H1 (cell line): ENCODE data around the gene KLHL34. TPM values are rescaled to one million over a fixed set of nuclear protein-coding genes. Genes with fewer than 3 reads are reported as not detected.

Experiments used
- CTCF ChIA-PET: fragments of 300-600 bp; sonication (Branson Sonifier 250); formaldehyde crosslinking; loops from one replicate; lab custom pipeline; 2021; ENCODE audit not compliant: partially characterized antibody; lab: Charles Lee
- POLR2A ChIA-PET: fragments of 300-600 bp; sonication (Branson Sonifier 250); formaldehyde crosslinking; loops from one replicate; lab custom pipeline; 2021; ENCODE audit warnings: inconsistent platforms; ENCODE audit not compliant: partially characterized antibody; lab: Charles Lee
- DNase-seq, 2 experiments: peaks; one replicate each; pipeline versions ENCODE4 v3.0.0 to v3.0.0-alpha.2; 2010 to 2022; ENCODE audit warnings: low spot score in 2 of 2, low read depth in 1 of 2, mixed read lengths in 1 of 2
- FAIRE-seq: peaks from 2 replicates; lab custom pipeline; 2011; peaks lifted over from hg19 to GRCh38; lab: Jason Lieb, UNC
- H2AFZ ChIP-seq: 2 replicates; pipeline ENCODE4 v1.8.1; 2012; ENCODE audit warnings: low read length, inconsistent platforms
- H2AK5ac ChIP-seq: 2 replicates; pipeline ENCODE4 v1.6.1; 2013; ENCODE audit warnings: low read depth, low read length
- H2BK120ac ChIP-seq: replicated peaks from 2 replicates; pipeline ENCODE3; 2013; ENCODE audit warnings: low read depth, low read length, inconsistent platforms
- H2BK12ac ChIP-seq: 2 replicates; pipeline ENCODE4 v1.6.1; 2013; ENCODE audit warnings: low read depth, low read length
- H2BK15ac ChIP-seq: 2 replicates; pipeline ENCODE4 v1.6.1; 2013; ENCODE audit warnings: low read length
- H2BK20ac ChIP-seq: 2 replicates; pipeline ENCODE4 v1.6.1; 2013; ENCODE audit warnings: low read length
- H2BK5ac ChIP-seq: 2 replicates; pipeline ENCODE4 v1.6.1; 2013; ENCODE audit warnings: low read depth, low read length
- H3K14ac ChIP-seq: 2 replicates; pipeline ENCODE4 v1.6.1; 2013; ENCODE audit warnings: inconsistent platforms; ENCODE audit not compliant: insufficient read length
- H3K18ac ChIP-seq: 2 replicates; pipeline ENCODE4 v1.6.1; 2013; ENCODE audit warnings: low read length; ENCODE audit errors: extremely low read depth
- H3K23ac ChIP-seq: 2 replicates; pipeline ENCODE4 v1.6.1; 2013; ENCODE audit warnings: inconsistent platforms; ENCODE audit not compliant: insufficient read length
- H3K23me2 ChIP-seq: 2 replicates; pipeline ENCODE4 v1.6.1; 2013; ENCODE audit warnings: low read depth, low read length
- H3K27ac ChIP-seq: 2 replicates; pipeline ENCODE4 v1.6.1; 2011; ENCODE audit warnings: low read depth, low read length, inconsistent platforms
- H3K27me3 ChIP-seq, 4 experiments: replicated peaks in 1 of 4; 1 replicate in 1 of 4; 2 replicates in 3 of 4; pipeline versions ENCODE4 v1.6.1 to v1.8.1; 2011 to 2013; ENCODE audit warnings: low read length in 3 of 4, mild to moderate bottlenecking in 3 of 4, inconsistent platforms in 2 of 4, mixed read lengths in 2 of 4, moderate library complexity in 1 of 4; ENCODE audit not compliant: control insufficient read depth in 3 of 4, insufficient read depth in 3 of 4; ENCODE audit errors: extremely low read depth in 1 of 4
- H3K36me3 ChIP-seq, 4 experiments: 2 replicates each; pipeline versions ENCODE4 v1.6.1 to v1.8.1; 2011 to 2013; ENCODE audit warnings: mild to moderate bottlenecking in 4 of 4, low read length in 3 of 4, moderate library complexity in 2 of 4, control low read depth in 1 of 4, inconsistent platforms in 1 of 4; ENCODE audit not compliant: insufficient read depth in 4 of 4, control insufficient read depth in 2 of 4
- H3K4ac ChIP-seq: replicated peaks from 2 replicates; pipeline ENCODE3; 2013; ENCODE audit warnings: low read length, low read depth, mixed read lengths, inconsistent platforms; ENCODE audit not compliant: insufficient read length
- H3K4me1 ChIP-seq, 4 experiments: replicated peaks in 1 of 4; 1 replicate in 1 of 4; 2 replicates in 3 of 4; pipeline versions ENCODE4 v1.6.1 to v1.8.1; 2011 to 2013; ENCODE audit warnings: low read length in 3 of 4, inconsistent platforms in 2 of 4, mixed read lengths in 1 of 4; ENCODE audit not compliant: insufficient read depth in 4 of 4, control insufficient read depth in 3 of 4
- H3K4me2 ChIP-seq, 2 experiments: 2 replicates each; pipeline versions ENCODE4 v1.6.1 to v1.8.1; 2011 to 2013; ENCODE audit warnings: low read depth in 2 of 2, low read length in 2 of 2, control low read depth in 1 of 2, inconsistent platforms in 1 of 2, mild to moderate bottlenecking in 1 of 2; ENCODE audit not compliant: insufficient read depth in 1 of 2
- H3K4me3 ChIP-seq, 4 experiments: fragments of 200-600, 300-600 bp in 1 of 4; sonication (generic), shearing (Covaris generic), sonication (Bioruptor Twin) in 1 of 4; 2 replicates each; pipeline versions ENCODE4 v1.5.1 to v1.8.1; 2011 to 2016; ENCODE audit warnings: low read length in 4 of 4, low read depth in 3 of 4, control low read depth in 2 of 4, inconsistent platforms in 2 of 4, mild to moderate bottlenecking in 2 of 4, mixed read lengths in 1 of 4, moderate library complexity in 1 of 4; ENCODE audit not compliant: insufficient read depth in 2 of 4; ENCODE audit errors: extremely low read depth in 1 of 4
- H3K56ac ChIP-seq: replicated peaks from 2 replicates; pipeline ENCODE3; 2013; ENCODE audit warnings: low read depth, mild to moderate bottlenecking, mixed read lengths, low read length, inconsistent platforms; ENCODE audit not compliant: insufficient read length
- H3K79me1 ChIP-seq: 2 replicates; pipeline ENCODE4 v1.6.1; 2013; ENCODE audit warnings: low read depth, low read length, control low read depth
- H3K79me2 ChIP-seq, 2 experiments: 2 replicates each; pipeline versions ENCODE4 v1.6.1 to v1.8.1; 2012 to 2013; ENCODE audit warnings: low read length in 2 of 2, mild to moderate bottlenecking in 2 of 2, inconsistent platforms in 1 of 2; ENCODE audit not compliant: insufficient read depth in 2 of 2, control insufficient read depth in 1 of 2
- H3K9ac ChIP-seq, 4 experiments: replicated peaks in 1 of 4; 1 replicate in 1 of 4; 2 replicates in 3 of 4; pipeline versions ENCODE4 v1.6.1 to v1.8.1; 2011 to 2013; ENCODE audit warnings: low read depth in 3 of 4, low read length in 3 of 4, control low read depth in 2 of 4, mild to moderate bottlenecking in 2 of 4, moderate library complexity in 2 of 4, inconsistent platforms in 1 of 4; ENCODE audit errors: extremely low read depth in 1 of 4
- H3K9me3 ChIP-seq, 2 experiments: 2 replicates each; pipeline versions ENCODE4 v1.6.1 to v1.8.1; 2012 to 2013; ENCODE audit warnings: mild to moderate bottlenecking in 2 of 2, moderate library complexity in 2 of 2, control low read depth in 1 of 2, inconsistent platforms in 1 of 2, low read depth in 1 of 2, low read length in 1 of 2, mixed read lengths in 1 of 2; ENCODE audit not compliant: insufficient read depth in 2 of 2
- H4K20me1 ChIP-seq, 2 experiments: replicated peaks in 1 of 2; 2 replicates each; pipeline versions ENCODE3 to v1.8.1; 2011 to 2013; ENCODE audit warnings: inconsistent platforms in 2 of 2, low read length in 2 of 2, mild to moderate bottlenecking in 1 of 2; ENCODE audit not compliant: insufficient read depth in 2 of 2, control insufficient read depth in 1 of 2
- H4K5ac ChIP-seq: 2 replicates; pipeline ENCODE4 v1.6.1; 2013; ENCODE audit warnings: low read length, low read depth, mixed read lengths, inconsistent platforms; ENCODE audit not compliant: insufficient read length
- H4K8ac ChIP-seq: 2 replicates; pipeline ENCODE4 v1.8.0; 2013; ENCODE audit warnings: mild to moderate bottlenecking, moderate library complexity, low read length, inconsistent platforms; ENCODE audit not compliant: insufficient read depth; ENCODE audit errors: extremely low read depth
- H4K91ac ChIP-seq: replicated peaks from 2 replicates; pipeline ENCODE3; 2013; ENCODE audit warnings: low read length, mixed read lengths, inconsistent platforms; ENCODE audit not compliant: insufficient read length
- ASH2L ChIP-seq: fragments of 200-600, 300-600 bp; sonication (generic); IDR thresholded peaks from one replicate; pipeline ENCODE4 v1.7.1; 2017; ENCODE audit warnings: low read length
- CEBPB ChIP-seq: IDR thresholded peaks from 2 replicates; pipeline ENCODE4 v1.6.1; 2012; ENCODE audit warnings: low read depth, low read length
- CTBP2 ChIP-seq: IDR thresholded peaks from 2 replicates; pipeline ENCODE4 v1.7.0; 2011; ENCODE audit warnings: borderline replicate concordance, mild to moderate bottlenecking, moderate library complexity, mixed read lengths, low read length; ENCODE audit not compliant: insufficient read depth, insufficient read length
- EP300 ChIP-seq, 2 experiments: IDR thresholded peaks; 1 replicate in 1 of 2; 2 replicates in 1 of 2; pipeline ENCODE4 v1.6.1; 2011 to 2012; ENCODE audit warnings: low read depth in 2 of 2, low read length in 2 of 2, mild to moderate bottlenecking in 2 of 2, borderline replicate concordance in 1 of 2, inconsistent platforms in 1 of 2, moderate library complexity in 1 of 2
- KDM4A ChIP-seq: IDR thresholded peaks from one replicate; pipeline ENCODE4 v1.7.1; 2012; ENCODE audit warnings: low read depth, mild to moderate bottlenecking, moderate library complexity, low read length, inconsistent platforms; ENCODE audit not compliant: severe bottlenecking
- RFX5 ChIP-seq: IDR thresholded peaks from 2 replicates; pipeline ENCODE4 v1.6.1; 2011; ENCODE audit warnings: low read depth, low read length, improper control_type of control experiment, borderline replicate concordance
- SAP30 ChIP-seq: fragments of 300-600 bp; sonication (generic); IDR thresholded peaks from 2 replicates; pipeline ENCODE4 v1.7.1; 2012; ENCODE audit warnings: low read length, moderate library complexity, mild to moderate bottlenecking, inconsistent platforms; ENCODE audit not compliant: insufficient read depth, insufficient replicate concordance
- SIRT6 ChIP-seq: IDR thresholded peaks from one replicate; pipeline ENCODE4 v1.7.1; 2012; ENCODE audit warnings: low read length, inconsistent platforms
- TBP ChIP-seq: IDR thresholded peaks from 2 replicates; pipeline ENCODE4 v1.6.1; 2011; ENCODE audit warnings: low read depth, low read length, improper control_type of control experiment
- WGBS, 2 experiments: shearing (Covaris generic) in 1 of 2; methylation state at CpG; one replicate each; pipeline versions ENCODE4 v1.1.6 to v1.1.7; 2013 to 2015; ENCODE audit warnings: low lambda C conversion rate in 2 of 2, mixed read lengths in 2 of 2, inconsistent platforms in 1 of 2, low coverage in 1 of 2, missing lambda C conversion rate in 1 of 2; ENCODE audit not compliant: insufficient replicate concordance in 2 of 2, insufficient coverage in 1 of 2, insufficient read length in 1 of 2; ENCODE audit errors: extremely low coverage in 1 of 2, missing lambda C conversion rate in 1 of 2; 5-methylcytosine and 5-hydroxymethylcytosine counted together
- polyA plus RNA-seq, 7 experiments: library from polyadenylated mRNA; depleted of rRNA in 3 of 7; stranded (reverse) in 5 of 7; unstranded in 2 of 7; fragments of >200 nt in 5 of 7; fragments of 200-250 nt in 2 of 7; gene quantifications; 1 replicate in 5 of 7; 2 replicates in 1 of 7; 4 replicates in 1 of 7; pipeline versions ENCODE4 v1.2.1 to v1.2.3, GENCODE V29; 2011 to 2013; ENCODE audit warnings: missing spikeins in 2 of 7, mixed read lengths in 2 of 7
- total RNA-seq: library from RNA; stranded (reverse); fragmentation: NEBNext Ultra II Directional; extraction: Animal tissue kit (Norgen Biotek cat#: 25700); gene quantifications from 2 replicates; pipeline ENCODE4 v1.2.1, GENCODE V29; 2021

The KLHL34 gene
- total and polyA plus RNA-seq, 2 of the 8 experiments (the other 6 are each of a cell fraction or from before 2014, with no cell fraction given): not detected

DNA sequence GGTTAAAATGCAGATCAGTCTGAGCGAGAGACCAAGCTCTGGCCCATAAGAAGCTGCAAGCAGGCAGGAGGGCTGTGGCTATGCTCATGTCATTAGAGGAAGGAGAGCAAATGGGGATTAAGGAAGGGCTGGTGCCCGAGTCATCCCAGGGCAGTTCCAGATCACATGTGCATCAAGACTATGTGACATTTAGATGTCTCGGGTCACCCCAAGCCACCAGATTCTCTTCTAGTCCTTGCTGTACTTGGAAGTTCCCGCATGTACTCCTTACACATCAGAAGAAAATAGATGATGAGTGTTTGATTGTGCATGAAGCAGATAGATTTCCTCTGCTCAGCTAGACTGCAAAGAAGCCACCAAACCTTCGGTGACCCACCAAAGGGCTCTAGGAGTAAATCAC is 42.1 kb upstream of the KLHL34 start:
- FAIRE-seq: no peak
- Histone ChIP-seq H3K18ac (no peak overlapping the region), H3K4me3 (no peak overlapping the region), H2BK120ac (no peak overlapping the region), H3K23ac (no peak overlapping the region), H2BK15ac (no peak overlapping the region), H3K79me1 (no peaks in the 10 kb centered on the region), H3K9me3 (no peaks in the 10 kb centered on the region), H2BK12ac (no peak overlapping the region), H3K23me2 (no peaks in the 10 kb centered on the region), H3K27me3 (no peaks in the 10 kb centered on the region), H3K4me2 (no peak overlapping the region), H3K4me1 (no peaks in the 10 kb centered on the region), H4K91ac (no peak overlapping the region), H3K14ac (no peak overlapping the region), H3K36me3 (no peaks in the 10 kb centered on the region), H3K27ac (no peak overlapping the region), H4K8ac (no peak overlapping the region), H3K9ac (no peak overlapping the region), H3K4ac (no peak overlapping the region), H3K56ac (no peak overlapping the region), H2AK5ac (no peak overlapping the region), H2BK5ac (no peak overlapping the region), H2BK20ac (no peak overlapping the region), H3K79me2 (no peaks in the 10 kb centered on the region), H2AFZ (no peak overlapping the region), H4K20me1 (no peaks in the 10 kb centered on the region), H4K5ac (no peak overlapping the region)
- ChIA-PET POLR2A (no interaction called here), CTCF (interaction anchor here (1.2 kb wide), 1 partner anchor 8 kb away, joined by 4 read pairs; no protein-coding TSS in a partner anchor)
- DNase-seq: no peak
- 78% methylated on average over 3 of the region's 5 CpGs; no CpG with 5 or more reads in 1 of the 2 experiments for WGBS, 2 experiments
- no peak for TF ChIP-seq TBP
- no peak for TF ChIP-seq EP300 (IDR thresholded peaks at IDR 0.05; ENCODE audit: borderline replicate concordance in 1 of 2, low read depth in 2 of 2, low read length in 2 of 2)
- TF ChIP-seq SIRT6: no peak
- no peak for TF ChIP-seq ASH2L
- TF ChIP-seq CTBP2: no peak
- no peak for TF ChIP-seq CEBPB
- no peak for TF ChIP-seq RFX5
- TF ChIP-seq SAP30: no peak
- no peak for TF ChIP-seq KDM4A
